ENCODE measurements around the gene PTPRK. TPM values are rescaled to one million over a fixed set of nuclear protein-coding genes. Genes with fewer than 3 reads are reported as not detected.

The PTPRK gene
- total and polyA plus RNA-seq, 2 experiments from 2014 or later: 26.9 to 56.4 TPM

DNA sequence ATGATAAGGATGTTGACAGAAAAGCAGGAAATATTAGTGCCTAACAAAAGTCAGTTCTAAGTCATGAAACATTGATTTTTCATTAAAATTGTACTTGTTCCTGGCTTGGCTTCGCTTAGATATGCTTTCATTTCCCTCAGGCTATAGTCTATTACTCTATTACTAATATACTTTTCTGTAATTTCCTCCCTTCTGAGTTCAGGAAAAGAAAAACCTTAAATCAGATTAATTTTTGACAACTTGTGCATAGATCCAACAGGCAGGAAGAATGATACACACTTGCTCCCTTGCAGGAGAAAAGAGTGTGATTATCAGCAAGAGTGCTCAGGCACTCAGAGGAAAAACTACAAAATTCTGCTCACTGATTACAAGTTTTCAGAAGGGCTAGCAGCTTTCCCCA, 474.4 kb downstream of the PTPRK start:
- no peaks in the 10 kb centered on the region for H4K20me1 ChIP-seq (replicated peaks; ENCODE audit: insufficient read depth)
- H3K27me3 ChIP-seq (ENCODE audit: insufficient read depth): no peaks in the 10 kb centered on the region
- Mint-ChIP-seq H3K36me3 (ENCODE audit: low read depth) (no peaks in the 10 kb centered on the region), H3K4me3 (no peak overlapping the region), H3K4me1 (peaks cover 10% of the 10 kb centered on the region), H3K9me3 (no peaks in the 10 kb centered on the region), H3K27me3 (ENCODE audit: insufficient read depth, low read depth, poor library complexity) (peaks cover 6% of the 10 kb centered on the region), H3K27ac (0 out of 2 replicates have a peak overlapping the region, but pooled peaks have one; percentile 54)
- no peak overlapping the region for H3K27ac ChIP-seq (ENCODE audit: low read depth)
- TF ChIP-seq, protein P1, sequence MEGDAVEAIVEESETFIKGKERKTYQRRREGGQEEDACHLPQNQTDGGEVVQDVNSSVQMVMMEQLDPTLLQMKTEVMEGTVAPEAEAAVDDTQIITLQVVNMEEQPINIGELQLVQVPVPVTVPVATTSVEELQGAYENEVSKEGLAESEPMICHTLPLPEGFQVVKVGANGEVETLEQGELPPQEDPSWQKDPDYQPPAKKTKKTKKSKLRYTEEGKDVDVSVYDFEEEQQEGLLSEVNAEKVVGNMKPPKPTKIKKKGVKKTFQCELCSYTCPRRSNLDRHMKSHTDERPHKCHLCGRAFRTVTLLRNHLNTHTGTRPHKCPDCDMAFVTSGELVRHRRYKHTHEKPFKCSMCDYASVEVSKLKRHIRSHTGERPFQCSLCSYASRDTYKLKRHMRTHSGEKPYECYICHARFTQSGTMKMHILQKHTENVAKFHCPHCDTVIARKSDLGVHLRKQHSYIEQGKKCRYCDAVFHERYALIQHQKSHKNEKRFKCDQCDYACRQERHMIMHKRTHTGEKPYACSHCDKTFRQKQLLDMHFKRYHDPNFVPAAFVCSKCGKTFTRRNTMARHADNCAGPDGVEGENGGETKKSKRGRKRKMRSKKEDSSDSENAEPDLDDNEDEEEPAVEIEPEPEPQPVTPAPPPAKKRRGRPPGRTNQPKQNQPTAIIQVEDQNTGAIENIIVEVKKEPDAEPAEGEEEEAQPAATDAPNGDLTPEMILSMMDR (conservative IDR thresholded peaks at IDR 0.05; ENCODE audit: low read depth in 2 of 2): no peak
- no peak for TF ChIP-seq POLR2AphosphoS5 (IDR thresholded peaks at IDR 0.05; ENCODE audit: low read depth)
- TF ChIP-seq, protein P2, sequence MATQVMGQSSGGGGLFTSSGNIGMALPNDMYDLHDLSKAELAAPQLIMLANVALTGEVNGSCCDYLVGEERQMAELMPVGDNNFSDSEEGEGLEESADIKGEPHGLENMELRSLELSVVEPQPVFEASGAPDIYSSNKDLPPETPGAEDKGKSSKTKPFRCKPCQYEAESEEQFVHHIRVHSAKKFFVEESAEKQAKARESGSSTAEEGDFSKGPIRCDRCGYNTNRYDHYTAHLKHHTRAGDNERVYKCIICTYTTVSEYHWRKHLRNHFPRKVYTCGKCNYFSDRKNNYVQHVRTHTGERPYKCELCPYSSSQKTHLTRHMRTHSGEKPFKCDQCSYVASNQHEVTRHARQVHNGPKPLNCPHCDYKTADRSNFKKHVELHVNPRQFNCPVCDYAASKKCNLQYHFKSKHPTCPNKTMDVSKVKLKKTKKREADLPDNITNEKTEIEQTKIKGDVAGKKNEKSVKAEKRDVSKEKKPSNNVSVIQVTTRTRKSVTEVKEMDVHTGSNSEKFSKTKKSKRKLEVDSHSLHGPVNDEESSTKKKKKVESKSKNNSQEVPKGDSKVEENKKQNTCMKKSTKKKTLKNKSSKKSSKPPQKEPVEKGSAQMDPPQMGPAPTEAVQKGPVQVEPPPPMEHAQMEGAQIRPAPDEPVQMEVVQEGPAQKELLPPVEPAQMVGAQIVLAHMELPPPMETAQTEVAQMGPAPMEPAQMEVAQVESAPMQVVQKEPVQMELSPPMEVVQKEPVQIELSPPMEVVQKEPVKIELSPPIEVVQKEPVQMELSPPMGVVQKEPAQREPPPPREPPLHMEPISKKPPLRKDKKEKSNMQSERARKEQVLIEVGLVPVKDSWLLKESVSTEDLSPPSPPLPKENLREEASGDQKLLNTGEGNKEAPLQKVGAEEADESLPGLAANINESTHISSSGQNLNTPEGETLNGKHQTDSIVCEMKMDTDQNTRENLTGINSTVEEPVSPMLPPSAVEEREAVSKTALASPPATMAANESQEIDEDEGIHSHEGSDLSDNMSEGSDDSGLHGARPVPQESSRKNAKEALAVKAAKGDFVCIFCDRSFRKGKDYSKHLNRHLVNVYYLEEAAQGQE (IDR thresholded peaks at IDR 0.05; ENCODE audit: unreplicated experiment): no peak
- no peak for TF ChIP-seq ZNF114 (CRISPR knock-in tag; IDR thresholded peaks at IDR 0.05)
- TF ChIP-seq EZH2 (IDR thresholded peaks at IDR 0.05; ENCODE audit: low read depth, unreplicated experiment): no peak
- TF ChIP-seq EZH2phosphoT487 (IDR thresholded peaks at IDR 0.05; ENCODE audit: unreplicated experiment): no peak
- TF ChIP-seq, protein P3, sequence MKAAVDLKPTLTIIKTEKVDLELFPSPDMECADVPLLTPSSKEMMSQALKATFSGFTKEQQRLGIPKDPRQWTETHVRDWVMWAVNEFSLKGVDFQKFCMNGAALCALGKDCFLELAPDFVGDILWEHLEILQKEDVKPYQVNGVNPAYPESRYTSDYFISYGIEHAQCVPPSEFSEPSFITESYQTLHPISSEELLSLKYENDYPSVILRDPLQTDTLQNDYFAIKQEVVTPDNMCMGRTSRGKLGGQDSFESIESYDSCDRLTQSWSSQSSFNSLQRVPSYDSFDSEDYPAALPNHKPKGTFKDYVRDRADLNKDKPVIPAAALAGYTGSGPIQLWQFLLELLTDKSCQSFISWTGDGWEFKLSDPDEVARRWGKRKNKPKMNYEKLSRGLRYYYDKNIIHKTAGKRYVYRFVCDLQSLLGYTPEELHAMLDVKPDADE (IDR thresholded peaks at IDR 0.05): no peak
- TF ChIP-seq CREB1 (CRISPR knock-in tag; IDR thresholded peaks at IDR 0.05; ENCODE audit: low read depth): no peak
- no peak for TF ChIP-seq ZNF331 (CRISPR knock-in tag; IDR thresholded peaks at IDR 0.05; ENCODE audit: low read depth)
- no peak for TF ChIP-seq JUNB (IDR thresholded peaks at IDR 0.05; ENCODE audit: unreplicated experiment)
- TF ChIP-seq, protein P4, sequence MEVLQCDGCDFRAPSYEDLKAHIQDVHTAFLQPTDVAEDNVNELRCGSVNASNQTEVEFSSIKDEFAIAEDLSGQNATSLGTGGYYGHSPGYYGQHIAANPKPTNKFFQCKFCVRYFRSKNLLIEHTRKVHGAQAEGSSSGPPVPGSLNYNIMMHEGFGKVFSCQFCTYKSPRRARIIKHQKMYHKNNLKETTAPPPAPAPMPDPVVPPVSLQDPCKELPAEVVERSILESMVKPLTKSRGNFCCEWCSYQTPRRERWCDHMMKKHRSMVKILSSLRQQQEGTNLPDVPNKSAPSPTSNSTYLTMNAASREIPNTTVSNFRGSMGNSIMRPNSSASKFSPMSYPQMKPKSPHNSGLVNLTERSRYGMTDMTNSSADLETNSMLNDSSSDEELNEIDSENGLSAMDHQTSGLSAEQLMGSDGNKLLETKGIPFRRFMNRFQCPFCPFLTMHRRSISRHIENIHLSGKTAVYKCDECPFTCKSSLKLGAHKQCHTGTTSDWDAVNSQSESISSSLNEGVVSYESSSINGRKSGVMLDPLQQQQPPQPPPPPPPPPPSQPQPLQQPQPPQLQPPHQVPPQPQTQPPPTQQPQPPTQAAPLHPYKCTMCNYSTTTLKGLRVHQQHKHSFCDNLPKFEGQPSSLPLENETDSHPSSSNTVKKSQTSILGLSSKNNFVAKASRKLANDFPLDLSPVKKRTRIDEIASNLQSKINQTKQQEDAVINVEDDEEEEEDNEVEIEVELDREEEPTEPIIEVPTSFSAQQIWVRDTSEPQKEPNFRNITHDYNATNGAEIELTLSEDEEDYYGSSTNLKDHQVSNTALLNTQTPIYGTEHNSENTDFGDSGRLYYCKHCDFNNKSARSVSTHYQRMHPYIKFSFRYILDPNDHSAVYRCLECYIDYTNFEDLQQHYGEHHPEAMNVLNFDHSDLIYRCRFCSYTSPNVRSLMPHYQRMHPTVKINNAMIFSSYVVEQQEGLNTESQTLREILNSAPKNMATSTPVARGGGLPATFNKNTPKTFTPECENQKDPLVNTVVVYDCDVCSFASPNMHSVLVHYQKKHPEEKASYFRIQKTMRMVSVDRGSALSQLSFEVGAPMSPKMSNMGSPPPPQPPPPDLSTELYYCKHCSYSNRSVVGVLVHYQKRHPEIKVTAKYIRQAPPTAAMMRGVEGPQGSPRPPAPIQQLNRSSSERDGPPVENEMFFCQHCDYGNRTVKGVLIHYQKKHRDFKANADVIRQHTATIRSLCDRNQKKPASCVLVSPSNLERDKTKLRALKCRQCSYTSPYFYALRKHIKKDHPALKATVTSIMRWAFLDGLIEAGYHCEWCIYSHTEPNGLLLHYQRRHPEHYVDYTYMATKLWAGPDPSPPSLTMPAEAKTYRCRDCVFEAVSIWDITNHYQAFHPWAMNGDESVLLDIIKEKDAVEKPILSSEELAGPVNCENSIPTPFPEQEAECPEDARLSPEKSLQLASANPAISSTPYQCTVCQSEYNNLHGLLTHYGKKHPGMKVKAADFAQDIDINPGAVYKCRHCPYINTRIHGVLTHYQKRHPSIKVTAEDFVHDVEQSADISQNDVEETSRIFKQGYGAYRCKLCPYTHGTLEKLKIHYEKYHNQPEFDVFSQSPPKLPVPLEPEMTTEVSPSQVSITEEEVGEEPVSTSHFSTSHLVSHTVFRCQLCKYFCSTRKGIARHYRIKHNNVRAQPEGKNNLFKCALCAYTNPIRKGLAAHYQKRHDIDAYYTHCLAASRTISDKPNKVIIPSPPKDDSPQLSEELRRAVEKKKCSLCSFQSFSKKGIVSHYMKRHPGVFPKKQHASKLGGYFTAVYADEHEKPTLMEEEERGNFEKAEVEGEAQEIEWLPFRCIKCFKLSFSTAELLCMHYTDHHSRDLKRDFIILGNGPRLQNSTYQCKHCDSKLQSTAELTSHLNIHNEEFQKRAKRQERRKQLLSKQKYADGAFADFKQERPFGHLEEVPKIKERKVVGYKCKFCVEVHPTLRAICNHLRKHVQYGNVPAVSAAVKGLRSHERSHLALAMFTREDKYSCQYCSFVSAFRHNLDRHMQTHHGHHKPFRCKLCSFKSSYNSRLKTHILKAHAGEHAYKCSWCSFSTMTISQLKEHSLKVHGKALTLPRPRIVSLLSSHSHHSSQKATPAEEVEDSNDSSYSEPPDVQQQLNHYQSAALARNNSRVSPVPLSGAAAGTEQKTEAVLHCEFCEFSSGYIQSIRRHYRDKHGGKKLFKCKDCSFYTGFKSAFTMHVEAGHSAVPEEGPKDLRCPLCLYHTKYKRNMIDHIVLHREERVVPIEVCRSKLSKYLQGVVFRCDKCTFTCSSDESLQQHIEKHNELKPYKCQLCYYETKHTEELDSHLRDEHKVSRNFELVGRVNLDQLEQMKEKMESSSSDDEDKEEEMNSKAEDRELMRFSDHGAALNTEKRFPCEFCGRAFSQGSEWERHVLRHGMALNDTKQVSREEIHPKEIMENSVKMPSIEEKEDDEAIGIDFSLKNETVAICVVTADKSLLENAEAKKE (CRISPR knock-in tag; IDR thresholded peaks at IDR 0.05): no peak
- TF ChIP-seq NANOG (IDR thresholded peaks at IDR 0.05; ENCODE audit: borderline replicate concordance): no peak
- TF ChIP-seq STAT1 (IDR thresholded peaks at IDR 0.05; ENCODE audit: unreplicated experiment): no peak
- H2AFZ ChIP-seq: no peak overlapping the region
- H3K4me3 ChIP-seq: no peak overlapping the region
- peaks cover 11% of the 10 kb centered on the region; the same call in 1 of the 2 replicates for H3K4me1 ChIP-seq (ENCODE audit: insufficient read depth)
- no peaks in the 10 kb centered on the region for H3K79me2 ChIP-seq (replicated peaks; ENCODE audit: insufficient read depth)
- ATAC-seq (no peak), DNase-seq (ENCODE audit: low spot score) (no peak)
- H3F3A ChIP-seq (replicated peaks; ENCODE audit: low read depth): no peaks in the 10 kb centered on the region
- no peaks in the 10 kb centered on the region for H3K9me2 ChIP-seq (ENCODE audit: insufficient read depth)
- no peaks in the 10 kb centered on the region for H3K36me3 ChIP-seq (ENCODE audit: insufficient read depth)
- H3K4me2 ChIP-seq: no peak overlapping the region
